B cell (primary cell): ENCODE results near the gene NSDHL.

Experiments
- CTCF ChIP-seq: fragments of 200-600 bp; IDR thresholded peaks from one replicate; pipeline ENCODE4 v1.8.0; 2022; ENCODE audit warnings: antibody characterized with exemption, mild to moderate bottlenecking
- EZH2 ChIP-seq: IDR thresholded peaks from 2 replicates; pipeline ENCODE4 v1.6.1; 2012; ENCODE audit warnings: borderline replicate concordance, low read depth, mild to moderate bottlenecking, moderate library complexity, low read length; ENCODE audit not compliant: insufficient read depth, poor library complexity, severe bottlenecking

GRCh38 chrX:152850465-152850864 is 19.6 kb downstream of the NSDHL start:
- no peak for TF ChIP-seq EZH2
- no peak for TF ChIP-seq CTCF
